GM12872 (cell line): ENCODE measurements around the gene MAP3K6.

Source experiments
- TF ChIP-seq, protein P1 (sequence below): IDR thresholded peaks from 3 replicates; pipeline ENCODE4 v1.5.1; 2011; ENCODE audit warnings: low read depth, mild to moderate bottlenecking, low read length, moderate library complexity; ENCODE audit not compliant: insufficient read depth

MAP3K6 gene

DNA sequence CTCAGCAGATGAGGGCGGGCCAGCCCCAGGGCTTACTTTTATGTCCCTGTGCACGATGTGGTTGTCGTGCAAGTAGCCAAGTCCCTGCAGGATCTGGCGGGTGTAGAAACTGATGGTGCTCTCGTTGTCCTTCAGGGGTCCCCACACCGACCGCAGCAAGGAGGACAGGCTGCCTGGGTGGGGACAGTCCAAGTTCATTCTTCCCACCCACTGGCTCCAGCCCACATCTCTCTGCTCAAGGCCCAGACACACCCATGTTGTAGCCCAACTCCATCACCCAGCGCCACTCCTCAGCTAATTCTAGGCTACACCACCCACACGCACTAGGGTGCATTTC, 7.0 kb downstream of the MAP3K6 start:
- TF ChIP-seq, protein P1, sequence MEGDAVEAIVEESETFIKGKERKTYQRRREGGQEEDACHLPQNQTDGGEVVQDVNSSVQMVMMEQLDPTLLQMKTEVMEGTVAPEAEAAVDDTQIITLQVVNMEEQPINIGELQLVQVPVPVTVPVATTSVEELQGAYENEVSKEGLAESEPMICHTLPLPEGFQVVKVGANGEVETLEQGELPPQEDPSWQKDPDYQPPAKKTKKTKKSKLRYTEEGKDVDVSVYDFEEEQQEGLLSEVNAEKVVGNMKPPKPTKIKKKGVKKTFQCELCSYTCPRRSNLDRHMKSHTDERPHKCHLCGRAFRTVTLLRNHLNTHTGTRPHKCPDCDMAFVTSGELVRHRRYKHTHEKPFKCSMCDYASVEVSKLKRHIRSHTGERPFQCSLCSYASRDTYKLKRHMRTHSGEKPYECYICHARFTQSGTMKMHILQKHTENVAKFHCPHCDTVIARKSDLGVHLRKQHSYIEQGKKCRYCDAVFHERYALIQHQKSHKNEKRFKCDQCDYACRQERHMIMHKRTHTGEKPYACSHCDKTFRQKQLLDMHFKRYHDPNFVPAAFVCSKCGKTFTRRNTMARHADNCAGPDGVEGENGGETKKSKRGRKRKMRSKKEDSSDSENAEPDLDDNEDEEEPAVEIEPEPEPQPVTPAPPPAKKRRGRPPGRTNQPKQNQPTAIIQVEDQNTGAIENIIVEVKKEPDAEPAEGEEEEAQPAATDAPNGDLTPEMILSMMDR, result no peak

GRCh38 chr1:27358928-27359313, 7.8 kb downstream of the MAP3K6 start:
- TF ChIP-seq, protein P1, result no peak

GRCh38 chr1:27358038-27358927, 8.5 kb downstream of the MAP3K6 start:
- TF ChIP-seq, protein P1, result no peak

GRCh38 chr1:27357281-27358037, 9.3 kb downstream of the MAP3K6 start:
- TF ChIP-seq, protein P1, result peak; percentile 97

GRCh38 chr1:27356619-27357280, 10.0 kb downstream of the MAP3K6 start:
- TF ChIP-seq, protein P1, result 0 out of 3 replicates have a peak, but pooled peaks have one; percentile 28

DNA sequence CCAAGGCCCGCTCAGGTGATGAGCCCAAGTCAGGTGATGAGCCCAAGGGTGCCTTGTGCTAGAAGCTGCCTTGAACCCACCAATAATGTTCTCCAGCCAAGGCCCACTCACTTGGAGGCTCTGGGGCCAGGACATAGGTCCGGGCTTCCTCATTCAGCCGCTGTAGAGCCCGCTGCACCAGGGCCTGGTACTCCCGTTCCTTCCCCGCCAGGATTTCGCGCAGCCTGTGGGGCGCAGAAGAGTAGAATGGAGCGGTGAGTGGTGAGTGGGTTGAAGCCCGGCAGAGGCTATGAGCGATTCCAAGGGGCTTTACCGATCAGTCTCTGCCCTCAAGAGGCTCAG, 10.5 kb downstream of the MAP3K6 start:
- TF ChIP-seq, protein P1, result no peak

DNA sequence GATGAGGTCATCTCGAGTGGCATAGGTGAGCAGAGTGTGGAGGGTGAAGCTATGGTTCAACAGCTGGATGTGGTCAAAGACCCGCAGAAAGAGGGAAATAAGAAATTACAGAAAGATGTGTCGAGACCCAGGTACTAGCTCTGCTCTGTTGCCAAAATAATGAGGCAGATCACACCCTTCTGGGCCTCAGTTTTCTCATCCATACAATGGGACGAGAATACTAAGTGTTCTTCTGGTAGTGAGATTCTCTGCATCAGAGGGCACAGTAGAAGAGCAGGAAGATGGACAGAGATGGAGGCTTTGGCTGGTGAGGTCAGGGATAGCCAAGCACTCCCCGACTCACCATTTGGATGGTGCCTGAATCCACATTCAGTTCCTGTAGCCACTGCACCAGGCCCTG, 11.1 kb downstream of the MAP3K6 start:
- TF ChIP-seq, protein P1, result no peak
